Measurements from ENCODE around the gene NEUROD2.

NEUROD2 gene

GRCh38 chr17:39607851-39608130 is at the start of gene NEUROD2:
Gene NEUROD2, minus strand, starts transcription at chr17:39607920. Its CDS starts 1,321 bp downstream, at chr17:39606599.
- no peak for DNase-seq (ENCODE audit: low read depth)
- no peak for TF ChIP-seq CTCF (conservative IDR thresholded peaks at IDR 0.05; ENCODE audit: low read depth, low read length)
- H3K4me3 ChIP-seq (ENCODE audit: low read depth, low read length): no peak within 1 kb of the TSS

DNA sequence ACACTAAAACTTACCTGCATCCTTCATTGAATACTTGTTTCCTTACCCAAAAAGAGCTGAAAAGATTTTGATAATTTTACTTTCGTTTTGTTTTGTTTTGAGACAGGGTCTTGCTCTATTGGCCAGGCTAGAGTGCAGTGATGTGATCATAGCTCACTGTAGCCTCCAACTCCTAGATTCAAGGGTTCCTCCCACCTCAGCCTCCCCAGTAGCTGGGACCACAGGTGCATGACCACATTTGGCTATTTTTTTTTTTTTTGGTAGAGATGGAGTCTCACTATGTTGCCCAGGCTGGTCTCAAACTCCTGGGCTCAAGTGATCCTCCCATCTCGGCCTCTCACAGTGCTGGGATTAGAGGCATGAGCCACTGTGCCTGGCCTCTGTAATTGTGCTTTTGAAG is 47.4 kb upstream of the NEUROD2 start:
- DNase-seq (ENCODE audit: low read depth): no peak
- H3K4me3 ChIP-seq (ENCODE audit: low read depth, low read length): no peak overlapping the region
- TF ChIP-seq CTCF (conservative IDR thresholded peaks at IDR 0.05; ENCODE audit: low read depth, low read length): no peak

GRCh38 chr17:39653662-39654331 is 46.1 kb upstream of the NEUROD2 start:
- peak; percentile 37 for DNase-seq (ENCODE audit: low read depth)
- peak; percentile 90 for TF ChIP-seq CTCF (conservative IDR thresholded peaks at IDR 0.05; ENCODE audit: low read depth, low read length)
- no peak overlapping the region for H3K4me3 ChIP-seq (ENCODE audit: low read depth, low read length)

GRCh38 chr17:39653316-39653661 is 45.6 kb upstream of the NEUROD2 start:
- TF ChIP-seq CTCF (conservative IDR thresholded peaks at IDR 0.05; ENCODE audit: low read depth, low read length): no peak
- H3K4me3 ChIP-seq (ENCODE audit: low read depth, low read length): no peak overlapping the region
- DNase-seq (ENCODE audit: low read depth): no peak

DNA sequence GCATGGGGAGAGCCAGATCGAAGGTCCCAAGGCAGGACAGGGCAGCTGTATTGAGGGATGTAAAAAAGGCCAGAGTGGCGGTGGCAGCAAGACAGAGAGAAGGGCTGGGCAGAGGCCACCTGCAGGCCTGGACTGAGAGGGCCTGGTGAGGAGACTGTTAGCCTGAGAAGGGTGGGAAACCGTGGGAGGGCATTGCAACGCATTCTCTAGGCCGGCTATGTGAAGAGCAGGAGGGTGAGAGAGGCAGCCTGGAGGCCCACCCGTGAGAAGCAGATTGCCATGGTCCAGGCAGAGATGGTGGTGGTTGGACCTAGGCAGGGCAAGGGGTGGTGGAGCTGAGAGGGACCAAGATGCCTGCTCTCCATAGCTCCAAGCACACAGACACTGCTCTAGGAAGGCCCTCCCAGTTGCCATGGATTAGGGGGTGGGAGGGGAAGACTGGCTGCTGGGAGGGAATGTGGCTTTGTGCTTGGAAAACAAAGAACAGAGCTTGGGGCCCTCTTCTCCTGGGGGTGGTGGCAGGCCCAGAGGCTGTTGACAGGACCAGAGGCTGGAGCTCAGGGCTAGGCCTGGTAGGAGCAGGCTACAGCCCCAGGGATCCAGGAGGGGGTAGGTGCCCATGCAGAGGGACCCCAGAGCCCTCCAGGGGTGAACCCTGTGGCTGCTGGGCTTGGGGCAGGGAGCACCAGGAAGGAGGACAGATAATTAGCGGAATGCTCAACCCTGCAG is 45.0 kb upstream of the NEUROD2 start:
- no peak for TF ChIP-seq CTCF (conservative IDR thresholded peaks at IDR 0.05; ENCODE audit: low read depth, low read length)
- DNase-seq (ENCODE audit: low read depth): no peak
- H3K4me3 ChIP-seq (ENCODE audit: low read depth, low read length): no peak overlapping the region

GRCh38 chr17:39651923-39652586 is 44.3 kb upstream of the NEUROD2 start:
- H3K4me3 ChIP-seq (ENCODE audit: low read depth, low read length): no peak overlapping the region
- DNase-seq (ENCODE audit: low read depth): no peak

More at GRCh38 chr17:39651923-39652586, 44.3 kb upstream of the NEUROD2 start:
- no peak for TF ChIP-seq CTCF (conservative IDR thresholded peaks at IDR 0.05; ENCODE audit: low read depth, low read length)

Data from choroid plexus epithelial cell (primary cell).